BLaER1 (cell line): ENCODE data around the gene BFSP1.

Experiments
- H3K27ac ChIP-seq: shearing (Covaris generic); formaldehyde crosslinking; 2 replicates; pipeline ENCODE4 v1.8.1; 2022
- H3K27me3 ChIP-seq: shearing (Covaris generic); formaldehyde crosslinking; 2 replicates; pipeline ENCODE4 v1.8.1; 2022
- H3K36me3 ChIP-seq: shearing (Covaris generic); formaldehyde crosslinking; 2 replicates; pipeline ENCODE4 v1.8.1; 2022
- H3K4me1 ChIP-seq: shearing (Covaris generic); formaldehyde crosslinking; 2 replicates; pipeline ENCODE4 v1.8.1; 2022
- H3K4me2 ChIP-seq: shearing (Covaris generic); formaldehyde crosslinking; 2 replicates; pipeline ENCODE4 v1.8.1; 2022
- H3K4me3 ChIP-seq: shearing (Covaris generic); formaldehyde crosslinking; 2 replicates; pipeline ENCODE4 v1.8.1; 2022
- H3K9ac ChIP-seq: shearing (Covaris generic); formaldehyde crosslinking; 2 replicates; pipeline ENCODE4 v1.8.1; 2022
- H3K9me3 ChIP-seq: shearing (Covaris generic); formaldehyde crosslinking; 2 replicates; pipeline ENCODE4 v1.8.1; 2022
- H4K20me1 ChIP-seq: shearing (Covaris generic); formaldehyde crosslinking; 2 replicates; pipeline ENCODE4 v1.8.1; 2022
- Cebpa-rat ChIP-seq: shearing (Covaris generic); IDR thresholded peaks from 2 replicates; pipeline ENCODE4 v1.8.1; 2022

BFSP1 gene

DNA sequence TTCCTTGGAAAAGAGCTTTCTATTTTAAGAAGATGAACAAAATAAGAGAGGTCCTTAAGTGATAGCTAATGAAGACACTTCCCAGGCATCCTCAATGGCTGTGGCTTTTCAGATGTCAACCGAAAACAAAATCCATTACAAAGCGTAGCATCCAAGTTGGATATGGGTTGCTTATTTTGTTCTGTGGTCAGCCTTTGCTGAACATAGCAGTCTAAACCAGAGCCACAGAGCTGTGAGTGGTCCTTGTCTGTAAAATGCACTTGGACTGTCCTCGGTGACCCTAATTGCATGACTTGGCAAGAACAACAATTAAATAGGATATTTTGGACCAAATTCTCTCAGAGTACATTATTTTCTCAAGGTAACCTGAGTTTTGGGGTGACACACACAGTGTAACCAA is 10.4 kb upstream of the BFSP1 start:
- Histone ChIP-seq H3K4me2 (no peak overlapping the region), H3K27ac (no peak overlapping the region), H3K9me3 (no peaks in the 10 kb centered on the region), H3K9ac (no peak overlapping the region), H3K27me3 (no peaks in the 10 kb centered on the region), H3K4me3 (no peak overlapping the region), H3K4me1 (peaks cover 25% of the 10 kb centered on the region), H4K20me1 (no peaks in the 10 kb centered on the region), H3K36me3 (no peaks in the 10 kb centered on the region)
- no peak for TF ChIP-seq Cebpa-rat

DNA sequence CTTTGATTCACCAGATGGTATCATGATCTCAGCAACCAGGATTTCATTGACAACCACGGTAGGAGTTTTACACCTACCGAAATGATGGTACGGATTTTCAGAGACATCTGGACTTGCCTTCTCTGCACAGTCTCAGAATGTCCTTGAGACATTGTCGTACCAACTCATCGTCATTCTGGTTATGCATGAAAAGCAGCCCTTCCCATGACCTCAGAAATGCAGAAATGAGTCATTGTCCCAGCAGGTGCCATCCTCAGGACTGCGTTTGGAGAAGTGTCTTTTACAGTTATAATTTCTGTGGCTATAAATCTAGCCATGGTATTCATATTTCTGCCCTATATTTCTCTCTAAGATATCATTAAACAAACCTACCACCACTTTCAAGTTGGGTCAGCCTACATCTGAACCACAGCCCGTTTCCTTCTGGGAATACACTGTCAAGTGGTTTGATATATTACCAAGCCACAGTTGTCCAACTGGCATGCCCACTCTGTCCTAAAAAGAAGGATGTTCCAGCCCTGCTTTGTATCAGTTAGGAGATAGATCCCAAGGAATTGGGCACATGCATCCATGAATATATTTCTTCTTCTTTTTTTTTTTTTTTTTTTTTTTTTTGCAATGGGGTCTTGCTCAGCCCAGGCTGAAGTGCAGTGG is 7.5 kb upstream of the BFSP1 start:
- no peaks in the 10 kb centered on the region for H3K27me3 ChIP-seq
- peak overlapping the region; percentile 19 for H3K4me2 ChIP-seq
- no peaks in the 10 kb centered on the region for H3K36me3 ChIP-seq
- H3K9ac ChIP-seq = no peak overlapping the region
- TF ChIP-seq Cebpa-rat = no peak
- H3K4me1 ChIP-seq = peaks cover 30% of the 10 kb centered on the region
- H3K27ac ChIP-seq = no peak overlapping the region
- H3K9me3 ChIP-seq = no peaks in the 10 kb centered on the region
- H4K20me1 ChIP-seq = no peaks in the 10 kb centered on the region
- H3K4me3 ChIP-seq = no peak overlapping the region

DNA sequence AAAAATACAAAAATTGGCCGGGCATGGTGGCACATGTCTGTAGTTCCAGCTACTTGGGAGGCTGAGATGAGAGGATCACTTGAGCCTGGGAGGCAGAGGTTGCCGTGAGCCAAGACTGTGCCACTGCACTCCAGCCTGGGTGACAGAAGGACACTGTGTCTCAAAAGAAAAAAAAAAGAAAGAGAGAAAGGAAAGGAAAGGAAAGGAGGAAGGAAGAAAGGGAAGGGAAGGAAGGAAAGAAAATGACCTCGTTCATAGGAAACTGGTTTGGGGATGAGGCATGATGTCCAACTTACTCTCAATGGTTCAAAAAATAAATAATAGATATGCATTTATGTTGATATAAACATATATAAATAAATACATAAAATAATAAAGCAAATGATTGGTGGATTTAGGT is 6.8 kb upstream of the BFSP1 start:
- no peak for TF ChIP-seq Cebpa-rat
- no peak overlapping the region for H3K9ac ChIP-seq
- no peak overlapping the region for H3K27ac ChIP-seq
- no peaks in the 10 kb centered on the region for H3K27me3 ChIP-seq
- peaks cover 36% of the 10 kb centered on the region for H3K4me1 ChIP-seq
- H3K4me2 ChIP-seq = peak overlapping the region; percentile 19; the same call in 1 of the 2 replicates
- no peak overlapping the region for H3K4me3 ChIP-seq
- no peaks in the 10 kb centered on the region for H4K20me1 ChIP-seq
- H3K36me3 ChIP-seq = no peaks in the 10 kb centered on the region
- no peaks in the 10 kb centered on the region for H3K9me3 ChIP-seq

DNA sequence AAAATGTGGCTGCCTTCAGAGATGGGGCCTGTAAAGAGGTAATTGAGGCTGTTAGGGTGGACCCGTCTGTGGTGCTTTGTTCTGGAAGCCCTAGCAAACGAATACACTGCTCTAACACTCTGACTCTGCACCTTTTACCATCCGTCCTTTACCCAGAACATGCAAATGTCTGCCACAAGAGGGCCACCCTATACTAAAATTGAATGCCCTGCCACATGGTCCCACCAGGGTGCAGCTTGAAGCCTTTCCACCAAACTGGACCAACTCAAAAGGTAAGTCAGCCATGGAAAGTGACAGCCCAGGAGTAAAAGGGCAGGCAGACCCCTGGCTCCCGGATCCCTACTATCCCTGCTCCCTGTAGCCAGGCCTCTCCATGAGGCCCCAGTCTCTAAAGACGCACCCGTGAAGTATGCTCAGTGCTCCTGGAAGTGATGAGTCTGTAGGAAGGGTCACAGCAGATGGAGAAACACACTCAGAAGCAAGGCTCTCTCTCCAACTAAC is 5.8 kb upstream of the BFSP1 start:
- no peak for TF ChIP-seq Cebpa-rat
- H3K4me2 ChIP-seq = peak overlapping the region; percentile 48
- no peaks in the 10 kb centered on the region for H4K20me1 ChIP-seq
- no peak overlapping the region for H3K4me3 ChIP-seq
- H3K4me1 ChIP-seq = peaks cover 37% of the 10 kb centered on the region
- no peaks in the 10 kb centered on the region for H3K9me3 ChIP-seq
- H3K27ac ChIP-seq = no peak overlapping the region
- no peak overlapping the region for H3K9ac ChIP-seq
- H3K36me3 ChIP-seq = no peaks in the 10 kb centered on the region
- H3K27me3 ChIP-seq = peaks cover 3% of the 10 kb centered on the region; the same call in 1 of the 2 replicates

DNA sequence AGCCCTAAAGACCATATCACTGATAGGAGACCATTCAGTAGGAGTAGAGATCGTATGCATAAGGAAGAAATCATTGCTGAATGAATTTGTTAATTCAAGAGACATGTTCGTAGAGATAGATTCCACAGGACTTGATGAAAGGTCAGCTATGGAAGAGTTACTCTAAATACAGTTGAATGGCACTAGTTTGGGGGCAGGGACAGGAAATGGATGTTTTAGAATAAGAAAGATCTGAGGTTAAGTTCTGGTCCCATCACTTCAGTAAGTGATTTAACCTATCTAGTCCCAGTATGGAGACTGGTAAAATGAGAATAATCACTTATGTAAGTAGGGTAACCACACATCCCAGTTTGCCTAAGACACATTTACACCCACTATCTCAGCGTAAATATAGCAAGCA is 2.9 kb upstream of the BFSP1 start:
- Histone ChIP-seq H4K20me1 (no peaks in the 10 kb centered on the region), H3K9ac (no peak overlapping the region), H3K36me3 (no peaks in the 10 kb centered on the region), H3K27me3 (peaks cover 27% of the 10 kb centered on the region), H3K4me3 (no peak overlapping the region), H3K4me2 (peak overlapping the region; percentile 10; the same call in 1 of the 2 replicates), H3K4me1 (peaks cover 53% of the 10 kb centered on the region), H3K9me3 (no peaks in the 10 kb centered on the region), H3K27ac (no peak overlapping the region)
- TF ChIP-seq Cebpa-rat = no peak

DNA sequence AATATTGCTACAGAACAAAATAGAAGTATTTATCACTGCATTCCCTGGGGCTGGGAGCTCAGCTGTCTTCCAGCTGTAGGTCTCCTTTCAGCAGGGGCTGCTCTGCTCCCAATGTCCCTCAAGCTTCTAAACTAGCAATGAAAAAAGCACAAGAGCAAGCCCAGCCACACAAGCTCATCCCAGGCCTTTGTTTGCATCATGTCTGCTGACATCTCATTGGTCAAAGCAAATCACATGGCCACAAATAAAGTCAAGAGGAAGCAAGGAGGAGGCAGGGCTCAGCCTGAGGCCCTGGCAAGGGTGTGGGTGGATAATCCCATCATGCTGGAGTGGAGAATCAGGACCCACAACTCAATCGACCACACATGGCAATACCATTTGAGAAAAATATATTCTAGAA is 2.2 kb upstream of the BFSP1 start:
- H3K9ac ChIP-seq = no peak overlapping the region
- H4K20me1 ChIP-seq = no peaks in the 10 kb centered on the region
- H3K36me3 ChIP-seq = no peaks in the 10 kb centered on the region
- H3K4me1 ChIP-seq = peaks cover 46% of the 10 kb centered on the region
- no peak for TF ChIP-seq Cebpa-rat
- peaks cover 27% of the 10 kb centered on the region for H3K27me3 ChIP-seq
- no peak overlapping the region for H3K27ac ChIP-seq
- peak overlapping the region; percentile 10; the same call in 1 of the 2 replicates for H3K4me2 ChIP-seq
- no peak overlapping the region for H3K4me3 ChIP-seq
- H3K9me3 ChIP-seq = no peaks in the 10 kb centered on the region

DNA sequence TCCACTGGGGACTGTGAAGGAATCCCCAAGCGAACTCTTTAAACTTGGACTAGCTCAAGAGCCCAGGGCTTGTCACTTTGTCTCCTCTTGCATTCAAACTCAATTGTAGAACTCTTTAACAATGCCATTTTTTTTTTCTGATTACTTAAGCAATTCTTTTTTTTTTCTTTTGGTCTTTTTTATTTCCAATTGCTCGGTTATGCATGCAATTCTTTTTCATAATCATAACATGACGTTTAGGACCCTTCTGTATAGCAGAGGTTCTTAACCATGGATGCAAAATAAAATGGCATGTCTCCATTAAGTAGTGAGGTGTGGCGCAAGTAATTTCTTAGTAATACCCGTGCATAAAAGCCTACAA is 466 bp upstream of the BFSP1 start:
- Histone ChIP-seq H3K9me3 (no peaks in the 10 kb centered on the region), H3K27me3 (peaks cover 30% of the 10 kb centered on the region), H3K4me3 (peak overlapping the region; percentile 68), H3K36me3 (no peaks in the 10 kb centered on the region), H3K9ac (peak overlapping the region; percentile 75; the same call in 1 of the 2 replicates), H3K4me1 (peaks cover 29% of the 10 kb centered on the region), H4K20me1 (no peaks in the 10 kb centered on the region), H3K4me2 (peak overlapping the region; percentile 90), H3K27ac (0 out of 2 replicates have a peak overlapping the region, but pooled peaks have one; percentile 73)
- no peak for TF ChIP-seq Cebpa-rat

DNA sequence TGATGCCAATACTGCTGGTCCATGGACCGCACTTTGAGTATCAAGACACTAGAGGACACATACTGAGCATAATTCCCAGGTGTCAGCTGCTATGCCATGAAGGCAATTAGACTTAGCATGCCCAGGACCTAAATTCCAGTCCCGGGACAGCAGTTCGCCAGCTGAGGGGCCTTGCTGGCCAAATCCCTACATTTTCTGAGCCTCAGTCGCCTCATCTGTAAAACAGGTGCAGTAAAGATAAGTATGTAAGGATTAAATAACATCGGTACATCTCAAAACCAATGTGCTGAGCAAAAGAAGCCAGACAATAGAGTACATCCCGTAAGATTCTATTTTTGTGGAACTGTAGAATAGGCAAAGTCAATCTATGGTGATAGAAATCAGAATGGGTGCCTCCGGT is 1.0 kb downstream of the BFSP1 start:
- Histone ChIP-seq H3K9ac (no peak overlapping the region), H3K4me1 (peaks cover 34% of the 10 kb centered on the region), H4K20me1 (no peaks in the 10 kb centered on the region), H3K36me3 (no peaks in the 10 kb centered on the region), H3K27ac (no peak overlapping the region), H3K4me3 (no peak overlapping the region), H3K9me3 (no peaks in the 10 kb centered on the region), H3K4me2 (peak overlapping the region; percentile 90), H3K27me3 (peaks cover 30% of the 10 kb centered on the region)
- TF ChIP-seq Cebpa-rat = no peak

DNA sequence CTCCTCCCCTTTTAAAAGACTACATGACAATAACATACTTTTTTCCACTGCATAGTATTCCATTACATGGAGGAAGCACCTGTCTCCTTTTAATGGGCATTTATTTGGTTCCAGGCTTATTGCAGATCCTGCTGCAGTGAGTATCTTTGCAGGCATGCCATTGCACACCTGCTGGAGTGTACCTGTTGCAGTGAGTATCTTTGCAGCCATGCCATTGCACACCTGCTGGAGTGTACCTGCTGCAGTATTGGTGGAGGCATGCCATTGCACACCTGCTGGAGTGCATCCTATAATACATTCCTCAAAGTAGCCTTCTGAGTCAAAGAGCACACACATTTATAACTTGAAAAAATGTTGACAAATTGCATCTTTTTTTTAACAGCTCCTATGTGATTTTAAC is 1.6 kb downstream of the BFSP1 start:
- peaks cover 40% of the 10 kb centered on the region for H3K4me1 ChIP-seq
- no peaks in the 10 kb centered on the region for H3K9me3 ChIP-seq
- 0 out of 2 replicates have a peak, but pooled peaks cover 5% of the 10 kb centered on the region for H4K20me1 ChIP-seq
- H3K4me2 ChIP-seq = no peak overlapping the region
- no peaks in the 10 kb centered on the region for H3K36me3 ChIP-seq
- no peak overlapping the region for H3K9ac ChIP-seq
- no peak for TF ChIP-seq Cebpa-rat
- H3K27me3 ChIP-seq = peaks cover 30% of the 10 kb centered on the region
- H3K27ac ChIP-seq = no peak overlapping the region
- no peak overlapping the region for H3K4me3 ChIP-seq

DNA sequence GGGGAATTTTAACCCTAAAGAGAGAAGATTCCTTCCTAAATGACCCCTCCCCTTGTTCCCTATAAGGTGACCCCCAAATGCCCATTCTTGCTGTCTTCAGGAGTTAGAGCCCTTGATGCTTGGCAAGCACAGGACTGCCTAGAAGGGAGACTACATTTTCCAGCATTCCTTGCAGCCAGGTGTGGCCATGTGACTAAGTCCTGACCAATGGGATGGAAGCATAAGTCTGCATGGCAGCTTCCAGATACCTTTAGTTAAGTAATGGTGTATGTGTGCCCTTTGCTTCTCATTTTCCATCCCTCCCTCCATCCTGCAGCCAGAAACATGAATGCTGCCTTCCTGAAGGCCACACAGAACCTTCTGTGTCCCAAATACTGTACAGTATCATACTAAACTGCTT is 5.5 kb downstream of the BFSP1 start:
- Histone ChIP-seq H4K20me1 (0 out of 2 replicates have a peak, but pooled peaks cover 6% of the 10 kb centered on the region), H3K4me3 (no peak overlapping the region), H3K9ac (no peak overlapping the region), H3K36me3 (no peaks in the 10 kb centered on the region), H3K27me3 (peaks cover 13% of the 10 kb centered on the region), H3K27ac (no peak overlapping the region), H3K9me3 (no peaks in the 10 kb centered on the region), H3K4me2 (peak overlapping the region; percentile 79), H3K4me1 (peaks cover 30% of the 10 kb centered on the region)
- TF ChIP-seq Cebpa-rat = no peak
